ENCODE results near the gene IRF2. TPM values are rescaled to one million over a fixed set of nuclear protein-coding genes. Genes with fewer than 3 reads are reported as not detected.

IRF2 gene
- total RNA-seq, 1 donor: 43.8 TPM

DNA sequence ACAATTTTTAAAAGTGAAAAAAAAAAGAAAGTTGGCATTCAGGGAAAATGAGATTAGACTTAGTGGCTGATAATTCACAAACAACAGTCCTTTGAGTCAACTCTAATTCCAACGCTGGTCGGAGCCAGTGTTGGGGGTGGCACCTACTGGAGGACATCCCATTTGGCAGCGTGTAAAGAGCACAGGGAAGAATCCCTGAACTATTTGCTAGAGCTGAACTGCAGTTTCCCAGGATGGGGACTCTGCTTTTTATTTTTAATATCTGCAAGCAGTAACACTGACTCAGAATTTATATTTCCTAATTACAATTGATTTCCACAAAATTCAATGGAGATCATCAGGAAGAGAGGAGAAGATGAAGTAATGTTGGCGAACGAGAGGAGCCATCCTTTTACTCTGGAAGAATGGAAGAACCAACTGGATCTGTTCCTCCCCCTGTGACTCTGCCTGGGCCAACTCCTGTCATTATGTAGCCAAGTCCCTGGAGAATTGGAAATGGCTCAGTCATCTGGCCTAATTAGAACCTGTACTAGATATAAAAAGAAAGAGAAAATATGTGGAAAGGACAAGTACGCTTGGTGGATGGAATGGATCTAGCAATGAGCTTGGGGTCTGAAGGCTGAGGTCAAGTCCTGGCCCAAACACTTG is 76.7 kb downstream of the IRF2 start:
- no peak for DNase-seq (ENCODE audit: insufficient read length, low spot score, missing footprints)
- peaks cover 36% of the 10 kb centered on the region for H3K4me1 ChIP-seq (ENCODE audit: insufficient read depth, low read length)

DNA sequence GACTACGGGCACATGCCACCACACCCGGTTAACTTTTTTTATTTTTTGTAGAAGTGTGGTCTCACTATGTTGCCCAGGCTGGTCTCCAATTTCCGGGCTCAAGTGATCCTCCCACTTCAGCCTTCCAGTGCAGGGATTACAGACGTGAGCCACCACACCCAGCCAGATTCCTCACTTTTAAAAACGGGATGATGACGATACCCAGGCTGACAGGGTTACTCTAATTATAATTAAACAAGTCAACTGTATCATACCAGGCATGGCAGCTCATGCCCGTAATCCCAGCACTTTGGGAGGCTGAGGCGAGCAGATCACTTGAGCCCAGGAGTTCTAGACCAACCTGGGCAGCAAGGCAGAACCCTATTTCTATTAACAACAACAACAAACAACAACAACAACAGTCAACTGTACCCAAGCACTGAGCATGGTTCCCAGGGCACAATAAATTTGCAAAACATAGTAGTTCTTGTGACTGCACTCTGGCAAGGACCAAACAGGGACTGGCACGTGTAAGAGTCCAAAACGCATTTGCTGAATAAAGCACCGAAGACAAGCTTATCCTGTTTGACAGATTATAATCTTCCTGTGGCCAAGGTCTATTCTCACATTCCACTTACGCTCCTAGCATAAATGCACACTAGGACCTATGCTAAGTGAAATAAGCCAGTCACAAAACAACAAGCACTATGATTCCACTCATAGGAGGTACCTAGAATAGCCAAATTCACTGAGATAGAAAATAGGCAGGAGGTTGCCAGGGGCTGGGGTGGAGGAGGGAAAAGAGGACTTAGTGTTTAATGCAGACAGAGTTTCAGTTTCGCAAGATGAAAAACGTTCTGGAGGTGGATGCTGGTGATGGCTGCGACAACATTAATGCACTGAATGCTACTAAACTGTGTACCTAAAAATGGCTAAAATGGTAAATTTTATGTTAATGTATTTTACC is 77.5 kb downstream of the IRF2 start:
- TF ChIP-seq, protein P1, sequence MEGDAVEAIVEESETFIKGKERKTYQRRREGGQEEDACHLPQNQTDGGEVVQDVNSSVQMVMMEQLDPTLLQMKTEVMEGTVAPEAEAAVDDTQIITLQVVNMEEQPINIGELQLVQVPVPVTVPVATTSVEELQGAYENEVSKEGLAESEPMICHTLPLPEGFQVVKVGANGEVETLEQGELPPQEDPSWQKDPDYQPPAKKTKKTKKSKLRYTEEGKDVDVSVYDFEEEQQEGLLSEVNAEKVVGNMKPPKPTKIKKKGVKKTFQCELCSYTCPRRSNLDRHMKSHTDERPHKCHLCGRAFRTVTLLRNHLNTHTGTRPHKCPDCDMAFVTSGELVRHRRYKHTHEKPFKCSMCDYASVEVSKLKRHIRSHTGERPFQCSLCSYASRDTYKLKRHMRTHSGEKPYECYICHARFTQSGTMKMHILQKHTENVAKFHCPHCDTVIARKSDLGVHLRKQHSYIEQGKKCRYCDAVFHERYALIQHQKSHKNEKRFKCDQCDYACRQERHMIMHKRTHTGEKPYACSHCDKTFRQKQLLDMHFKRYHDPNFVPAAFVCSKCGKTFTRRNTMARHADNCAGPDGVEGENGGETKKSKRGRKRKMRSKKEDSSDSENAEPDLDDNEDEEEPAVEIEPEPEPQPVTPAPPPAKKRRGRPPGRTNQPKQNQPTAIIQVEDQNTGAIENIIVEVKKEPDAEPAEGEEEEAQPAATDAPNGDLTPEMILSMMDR (IDR thresholded peaks at IDR 0.05; ENCODE audit: extremely low read depth, low read depth, low read length): no peak

More for the DNA sequence above, 76.7 kb downstream of the IRF2 start:
- Histone ChIP-seq H3K9me3 (ENCODE audit: low read depth, low read length) (no peaks in the 10 kb centered on the region), H3K79me2 (ENCODE audit: insufficient read depth, low read length) (no peaks in the 10 kb centered on the region), H3K27ac (ENCODE audit: low read depth, low read length) (no peak overlapping the region), H3K36me3 (ENCODE audit: insufficient read depth, low read length) (peaks cover 14% of the 10 kb centered on the region), H3K4me2 (ENCODE audit: insufficient read depth, low read length) (no peak overlapping the region), H3K4me3 (ENCODE audit: insufficient read depth, low read length) (no peak overlapping the region), H4K20me1 (ENCODE audit: insufficient read depth, low read length) (no peaks in the 10 kb centered on the region), H3K27me3 (ENCODE audit: insufficient read depth, low read length) (no peaks in the 10 kb centered on the region), H2AFZ (ENCODE audit: low read length) (no peak overlapping the region)
- TF ChIP-seq, protein P1 (IDR thresholded peaks at IDR 0.05; ENCODE audit: extremely low read depth, low read depth, low read length): no peak

DNA sequence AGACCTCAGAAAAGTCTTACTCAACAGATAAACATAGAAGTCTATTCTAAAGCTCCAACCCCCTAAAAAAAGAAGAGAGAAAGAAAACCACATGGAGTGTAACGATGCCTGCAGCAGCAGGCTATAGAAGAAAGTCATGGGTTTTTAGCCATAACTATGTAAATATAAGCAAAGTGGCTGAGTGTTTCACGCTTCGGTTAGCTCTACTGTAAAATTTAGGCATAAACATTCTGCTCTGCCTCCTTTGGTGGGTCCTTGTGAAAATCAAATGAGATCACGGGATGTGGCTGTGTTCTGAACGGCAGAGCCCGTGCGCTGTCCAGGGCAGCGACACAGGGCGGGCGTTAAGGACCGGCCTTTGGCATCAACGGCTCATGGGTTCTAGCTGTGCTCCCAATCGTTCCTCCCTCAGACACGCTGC is 78.4 kb downstream of the IRF2 start:
- H3K79me2 ChIP-seq (ENCODE audit: insufficient read depth, low read length): no peaks in the 10 kb centered on the region
- no peak for DNase-seq (ENCODE audit: insufficient read length, low spot score, missing footprints)
- peaks cover 27% of the 10 kb centered on the region for H3K36me3 ChIP-seq (ENCODE audit: insufficient read depth, low read length)
- no peaks in the 10 kb centered on the region for H3K9me3 ChIP-seq (ENCODE audit: low read depth, low read length)
- H3K4me1 ChIP-seq (ENCODE audit: insufficient read depth, low read length): peaks cover 28% of the 10 kb centered on the region
- no peaks in the 10 kb centered on the region for H4K20me1 ChIP-seq (ENCODE audit: insufficient read depth, low read length)
- peak overlapping the region; percentile 1 for H3K4me3 ChIP-seq (ENCODE audit: insufficient read depth, low read length)
- H3K27ac ChIP-seq (ENCODE audit: low read depth, low read length): peak overlapping the region; percentile 45
- peak overlapping the region; percentile 24 for H3K4me2 ChIP-seq (ENCODE audit: insufficient read depth, low read length)
- no peak overlapping the region for H2AFZ ChIP-seq (ENCODE audit: low read length)
- TF ChIP-seq, protein P1 (IDR thresholded peaks at IDR 0.05; ENCODE audit: extremely low read depth, low read depth, low read length): no peak
- H3K27me3 ChIP-seq (ENCODE audit: insufficient read depth, low read length): no peaks in the 10 kb centered on the region

More for the DNA sequence above, 77.5 kb downstream of the IRF2 start:
- H3K4me2 ChIP-seq (ENCODE audit: insufficient read depth, low read length): no peak overlapping the region
- H3K9me3 ChIP-seq (ENCODE audit: low read depth, low read length): no peaks in the 10 kb centered on the region
- H3K36me3 ChIP-seq (ENCODE audit: insufficient read depth, low read length): peaks cover 19% of the 10 kb centered on the region
- H4K20me1 ChIP-seq (ENCODE audit: insufficient read depth, low read length): no peaks in the 10 kb centered on the region
- no peaks in the 10 kb centered on the region for H3K79me2 ChIP-seq (ENCODE audit: insufficient read depth, low read length)
- H3K4me1 ChIP-seq (ENCODE audit: insufficient read depth, low read length): peaks cover 36% of the 10 kb centered on the region
- DNase-seq (ENCODE audit: insufficient read length, low spot score, missing footprints): no peak
- no peaks in the 10 kb centered on the region for H3K27me3 ChIP-seq (ENCODE audit: insufficient read depth, low read length)
- no peak overlapping the region for H3K4me3 ChIP-seq (ENCODE audit: insufficient read depth, low read length)
- no peak overlapping the region for H2AFZ ChIP-seq (ENCODE audit: low read length)
- H3K27ac ChIP-seq (ENCODE audit: low read depth, low read length): peak overlapping the region; percentile 39

DNA sequence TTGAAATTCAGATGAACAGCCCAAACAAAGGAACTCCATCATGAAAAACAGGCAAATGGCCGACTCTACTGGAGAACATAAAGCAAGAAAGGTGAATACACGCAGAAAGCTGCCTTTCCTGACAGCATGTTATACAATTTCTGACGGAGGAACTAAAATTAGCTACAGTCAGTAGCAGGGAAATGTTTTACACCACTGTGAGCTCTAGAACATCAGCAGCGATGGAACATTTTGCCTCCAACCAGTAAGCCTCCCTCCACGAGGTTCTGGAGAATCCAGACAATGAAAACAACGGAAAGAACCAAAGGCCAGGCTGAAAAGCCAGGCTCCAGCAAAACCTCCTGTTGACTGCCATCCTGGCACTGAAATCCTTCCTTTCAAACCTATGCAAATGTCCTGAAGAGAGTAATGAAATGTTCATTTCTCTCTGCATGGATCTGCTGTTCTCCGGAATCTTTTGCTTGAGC is 78.9 kb downstream of the IRF2 start:
- peaks cover 32% of the 10 kb centered on the region for H3K36me3 ChIP-seq (ENCODE audit: insufficient read depth, low read length)
- H2AFZ ChIP-seq (ENCODE audit: low read length): no peak overlapping the region
- no peaks in the 10 kb centered on the region for H3K9me3 ChIP-seq (ENCODE audit: low read depth, low read length)
- peak overlapping the region; percentile 45 for H3K27ac ChIP-seq (ENCODE audit: low read depth, low read length)
- DNase-seq (ENCODE audit: insufficient read length, low spot score, missing footprints): no peak
- no peaks in the 10 kb centered on the region for H4K20me1 ChIP-seq (ENCODE audit: insufficient read depth, low read length)
- TF ChIP-seq, protein P1 (IDR thresholded peaks at IDR 0.05; ENCODE audit: extremely low read depth, low read depth, low read length): no peak
- H3K4me3 ChIP-seq (ENCODE audit: insufficient read depth, low read length): no peak overlapping the region
- peak overlapping the region; percentile 24 for H3K4me2 ChIP-seq (ENCODE audit: insufficient read depth, low read length)
- H3K79me2 ChIP-seq (ENCODE audit: insufficient read depth, low read length): no peaks in the 10 kb centered on the region
- H3K4me1 ChIP-seq (ENCODE audit: insufficient read depth, low read length): peaks cover 24% of the 10 kb centered on the region
- H3K27me3 ChIP-seq (ENCODE audit: insufficient read depth, low read length): no peaks in the 10 kb centered on the region
